ENCODE data around the gene AEBP1. TPM values are rescaled to one million over a fixed set of nuclear protein-coding genes. Genes with fewer than 3 reads are reported as not detected.

The AEBP1 gene
- total RNA-seq, 1 experiment from 2014 or later, result 30.1 TPM

DNA sequence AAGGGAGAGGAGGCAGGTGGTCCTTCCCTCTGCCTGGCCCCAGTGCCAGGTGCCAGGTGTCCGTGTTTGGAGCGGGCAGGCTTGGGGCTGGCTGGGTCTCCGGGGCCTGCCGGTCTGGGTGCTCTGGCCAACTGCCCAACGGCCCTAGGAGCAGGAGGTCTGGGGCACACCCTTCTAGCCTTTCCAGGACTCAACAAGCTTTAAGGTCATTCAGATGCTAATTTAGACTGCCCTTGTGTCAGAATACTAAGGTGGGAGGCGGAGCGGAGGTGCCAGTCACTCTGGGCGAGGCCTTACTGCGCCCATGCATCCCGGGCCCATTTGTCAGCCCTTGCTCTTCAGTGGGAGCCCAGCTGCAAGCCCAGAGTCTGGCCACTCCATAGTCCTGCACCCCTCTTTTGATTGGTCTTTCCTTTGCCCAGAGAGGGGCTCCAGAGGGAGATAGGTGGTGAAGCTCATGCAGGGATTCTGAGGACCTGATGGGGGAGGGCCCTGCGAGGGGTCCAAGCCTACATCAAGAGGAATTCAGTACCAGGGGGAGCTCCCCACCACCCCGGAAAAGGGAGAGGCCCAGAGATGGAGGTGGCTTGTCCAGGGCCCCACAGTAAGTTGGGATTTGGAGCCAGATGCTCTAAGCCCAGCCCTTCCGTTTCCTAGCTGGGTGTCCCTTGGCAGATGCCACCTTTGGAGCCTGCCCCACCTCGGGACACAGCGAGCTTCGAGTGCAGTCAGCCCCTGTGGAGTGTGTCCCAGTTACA is 40.1 kb upstream of the AEBP1 start:
- no peaks in the 10 kb centered on the region for H3K27me3 ChIP-seq (replicated peaks; ENCODE audit: insufficient read depth, low read depth, low read length, poor library complexity)
- intact Hi-C loops (cut with micrococcal nuclease; ENCODE audit: unreplicated experiment), result no loop called here
- CTCF ChIA-PET, result no interaction called here
- no peak overlapping the region for H3K4me3 ChIP-seq (ENCODE audit: low read depth, low read length, poor library complexity, severe bottlenecking)
- POLR2A ChIA-PET (ENCODE audit: low non-redundant PET), result interaction anchor here (0.5 kb wide), 1 partner anchor 157 kb away, joined by 9 read pairs; no protein-coding TSS in a partner anchor
- no peak for DNase-seq (ENCODE audit: low spot score)
- no peaks in the 10 kb centered on the region for H3K9me3 ChIP-seq (ENCODE audit: low read depth, low read length, poor library complexity, severe bottlenecking)
- H3K4me1 ChIP-seq (ENCODE audit: insufficient read depth, low read length, poor library complexity, severe bottlenecking), result peaks cover 3% of the 10 kb centered on the region
- no TSS peak for BruUV-seq (replicated peaks)
- TF ChIP-seq, protein P1, sequence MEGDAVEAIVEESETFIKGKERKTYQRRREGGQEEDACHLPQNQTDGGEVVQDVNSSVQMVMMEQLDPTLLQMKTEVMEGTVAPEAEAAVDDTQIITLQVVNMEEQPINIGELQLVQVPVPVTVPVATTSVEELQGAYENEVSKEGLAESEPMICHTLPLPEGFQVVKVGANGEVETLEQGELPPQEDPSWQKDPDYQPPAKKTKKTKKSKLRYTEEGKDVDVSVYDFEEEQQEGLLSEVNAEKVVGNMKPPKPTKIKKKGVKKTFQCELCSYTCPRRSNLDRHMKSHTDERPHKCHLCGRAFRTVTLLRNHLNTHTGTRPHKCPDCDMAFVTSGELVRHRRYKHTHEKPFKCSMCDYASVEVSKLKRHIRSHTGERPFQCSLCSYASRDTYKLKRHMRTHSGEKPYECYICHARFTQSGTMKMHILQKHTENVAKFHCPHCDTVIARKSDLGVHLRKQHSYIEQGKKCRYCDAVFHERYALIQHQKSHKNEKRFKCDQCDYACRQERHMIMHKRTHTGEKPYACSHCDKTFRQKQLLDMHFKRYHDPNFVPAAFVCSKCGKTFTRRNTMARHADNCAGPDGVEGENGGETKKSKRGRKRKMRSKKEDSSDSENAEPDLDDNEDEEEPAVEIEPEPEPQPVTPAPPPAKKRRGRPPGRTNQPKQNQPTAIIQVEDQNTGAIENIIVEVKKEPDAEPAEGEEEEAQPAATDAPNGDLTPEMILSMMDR (conservative IDR thresholded peaks at IDR 0.05; ENCODE audit: low read depth, low read length), result no peak
- TF ChIP-seq EZH2 (IDR thresholded peaks at IDR 0.05; ENCODE audit: borderline replicate concordance, low read depth, low read length, poor library complexity, severe bottlenecking), result no peak
- H3K27ac ChIP-seq (ENCODE audit: low read depth, low read length, poor library complexity, severe bottlenecking), result no peak overlapping the region
- peaks cover 16% of the 10 kb centered on the region for H3K36me3 ChIP-seq (ENCODE audit: insufficient read depth, low read length, poor library complexity, severe bottlenecking)

DNA sequence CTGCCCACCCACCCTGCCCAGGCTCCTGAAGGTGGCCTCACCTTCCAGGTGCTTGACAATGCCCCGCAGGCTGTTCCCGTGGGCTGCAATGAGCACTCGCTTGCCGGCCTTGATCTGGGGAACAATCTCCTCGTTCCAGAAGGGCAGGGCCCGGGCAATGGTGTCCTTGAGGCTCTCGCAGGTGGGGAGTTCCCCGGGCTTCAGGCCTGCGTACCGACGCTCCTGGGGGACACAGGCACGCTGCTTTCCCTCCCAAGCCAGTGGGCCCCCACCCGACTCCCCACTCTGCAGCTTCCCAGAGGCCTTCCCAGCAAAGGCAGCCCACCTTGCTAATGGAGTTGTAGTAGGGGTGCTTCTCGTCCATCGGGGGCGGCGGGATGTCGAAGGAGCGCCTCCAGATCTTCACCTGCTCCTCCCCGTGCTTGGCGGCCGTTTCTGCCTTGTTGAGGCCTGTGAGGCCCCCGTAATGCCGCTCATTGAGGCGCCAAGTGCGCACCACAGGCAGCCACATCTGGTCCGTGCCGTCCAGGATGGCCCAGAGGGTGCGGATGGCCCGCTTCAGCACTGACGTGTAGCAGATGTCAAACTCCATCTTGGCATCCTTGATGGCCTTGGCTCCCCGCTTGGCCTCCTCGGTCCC is 39.2 kb upstream of the AEBP1 start:
- CTCF ChIA-PET, result no interaction called here
- no peak for DNase-seq (ENCODE audit: low spot score)
- no peak overlapping the region for H3K4me3 ChIP-seq (ENCODE audit: low read depth, low read length, poor library complexity, severe bottlenecking)

GRCh38 chr7:44065431-44066110 is 38.6 kb upstream of the AEBP1 start, which contains the start of gene PGAM2:
PGAM2 (minus strand) TSS chr7:44065567; CDS start chr7:44065529, 38 bp downstream.
- TF ChIP-seq, protein P1 (conservative IDR thresholded peaks at IDR 0.05; ENCODE audit: low read depth, low read length), result no peak
- TF ChIP-seq EZH2 (IDR thresholded peaks at IDR 0.05; ENCODE audit: borderline replicate concordance, low read depth, low read length, poor library complexity, severe bottlenecking), result no peak
- POLR2A ChIA-PET (ENCODE audit: low non-redundant PET), result no interaction called here
- intact Hi-C loops (cut with micrococcal nuclease; ENCODE audit: unreplicated experiment), result no loop called here
- no peaks in the 10 kb centered on the region for H3K9me3 ChIP-seq (ENCODE audit: low read depth, low read length, poor library complexity, severe bottlenecking)
- peaks cover 5% of the 10 kb centered on the region for H3K36me3 ChIP-seq (ENCODE audit: insufficient read depth, low read length, poor library complexity, severe bottlenecking)
- H3K4me3 ChIP-seq (ENCODE audit: low read depth, low read length, poor library complexity, severe bottlenecking), result no peak within 1 kb of the TSS
- no TSS peak for BruUV-seq (replicated peaks)
- no peak for DNase-seq (ENCODE audit: low spot score)
- H3K27me3 ChIP-seq (replicated peaks; ENCODE audit: insufficient read depth, low read depth, low read length, poor library complexity), result no peaks in the 10 kb centered on the region
- peaks cover 3% of the 10 kb centered on the region for H3K4me1 ChIP-seq (ENCODE audit: insufficient read depth, low read length, poor library complexity, severe bottlenecking)
- CTCF ChIA-PET, result no interaction called here
- H3K27ac ChIP-seq (ENCODE audit: low read depth, low read length, poor library complexity, severe bottlenecking), result no peak within 1 kb of the TSS

More for the DNA sequence above, 39.2 kb upstream of the AEBP1 start:
- POLR2A ChIA-PET (ENCODE audit: low non-redundant PET), result no interaction called here
- peaks cover 9% of the 10 kb centered on the region for H3K36me3 ChIP-seq (ENCODE audit: insufficient read depth, low read length, poor library complexity, severe bottlenecking)
- TF ChIP-seq, protein P1 (conservative IDR thresholded peaks at IDR 0.05; ENCODE audit: low read depth, low read length), result no peak
- no peak for TF ChIP-seq EZH2 (IDR thresholded peaks at IDR 0.05; ENCODE audit: borderline replicate concordance, low read depth, low read length, poor library complexity, severe bottlenecking)
- no TSS peak for BruUV-seq (replicated peaks)
- no peak overlapping the region for H3K27ac ChIP-seq (ENCODE audit: low read depth, low read length, poor library complexity, severe bottlenecking)
- peaks cover 3% of the 10 kb centered on the region for H3K4me1 ChIP-seq (ENCODE audit: insufficient read depth, low read length, poor library complexity, severe bottlenecking)
- H3K27me3 ChIP-seq (replicated peaks; ENCODE audit: insufficient read depth, low read depth, low read length, poor library complexity), result no peaks in the 10 kb centered on the region
- H3K9me3 ChIP-seq (ENCODE audit: low read depth, low read length, poor library complexity, severe bottlenecking), result no peaks in the 10 kb centered on the region
- intact Hi-C loops (cut with micrococcal nuclease; ENCODE audit: unreplicated experiment), result no loop called here

Data from A673 (cell line).